H1 (cell line): ENCODE measurements around the gene MED29.

Source experiments
- CREB1 ChIP-seq: IDR thresholded peaks from 2 replicates; pipeline ENCODE4 v1.6.1; 2012; ENCODE audit warnings: inconsistent platforms
- CTCF ChIP-seq, 3 experiments: IDR thresholded peaks; 1 replicate in 2 of 3; 2 replicates in 1 of 3; pipeline versions ENCODE4 v1.5.1 to v1.6.1; 2011; ENCODE audit warnings: low read length in 3 of 3, mild to moderate bottlenecking in 3 of 3, inconsistent platforms in 2 of 3, low read depth in 1 of 3, moderate library complexity in 1 of 3; ENCODE audit not compliant: insufficient read depth in 1 of 3; ENCODE audit errors: control extremely low read depth in 1 of 3
- EGR1 ChIP-seq: IDR thresholded peaks from 2 replicates; pipeline ENCODE4 v1.6.1; 2011; ENCODE audit warnings: low read depth, low read length, borderline replicate concordance
- GABPA ChIP-seq: IDR thresholded peaks from 2 replicates; pipeline ENCODE4 v1.6.1; 2011; ENCODE audit warnings: mild to moderate bottlenecking, low read length, moderate library complexity, borderline replicate concordance; ENCODE audit not compliant: insufficient read depth
- JUN ChIP-seq: IDR thresholded peaks from 2 replicates; pipeline ENCODE4 v1.6.1; 2011; ENCODE audit warnings: low read depth, mild to moderate bottlenecking, improper control_type of control experiment, low read length
- RAD21 ChIP-seq, 2 experiments: IDR thresholded peaks in 1 of 2; conservative IDR thresholded peaks in 1 of 2; 2 replicates each; pipeline ENCODE4 v1.6.1; 2011; ENCODE audit warnings: low read depth in 2 of 2, low read length in 2 of 2, improper control_type of control experiment in 1 of 2, inconsistent platforms in 1 of 2, mild to moderate bottlenecking in 1 of 2, moderate library complexity in 1 of 2
- TF ChIP-seq, protein P1 (sequence below): IDR thresholded peaks from 2 replicates; pipeline ENCODE4 v1.6.1; 2012; ENCODE audit warnings: inconsistent platforms

- TF ChIP-seq, protein P1, sequence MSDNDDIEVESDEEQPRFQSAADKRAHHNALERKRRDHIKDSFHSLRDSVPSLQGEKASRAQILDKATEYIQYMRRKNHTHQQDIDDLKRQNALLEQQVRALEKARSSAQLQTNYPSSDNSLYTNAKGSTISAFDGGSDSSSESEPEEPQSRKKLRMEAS: no peak
- TF ChIP-seq CTCF (IDR thresholded peaks at IDR 0.05; ENCODE audit: control extremely low read depth in 1 of 3, insufficient read depth in 1 of 3, low read depth in 1 of 3, low read length in 3 of 3) (no peak), JUN (no peak), EGR1 (no peak), CREB1 (no peak), RAD21 (IDR thresholded peaks at IDR 0.05 in 1 of 2, conservative IDR thresholded peaks at IDR 0.05 in 1 of 2; ENCODE audit: low read depth in 2 of 2, low read length in 2 of 2) (no peak), GABPA (no peak)
These were observed 10.4 kb upstream of the MED29 start for GRCh38 chr19:39380521-39381502.
